Spleen (tissue), 7 donors: Measurements from ENCODE around the gene PQBP1.

Source experiments
- CTCF ChIP-seq, 11 experiments: fragments of 200-600 bp in 7 of 11; fragments of 450-650 bp in 4 of 11; sonication (generic) in 4 of 11; IDR thresholded peaks in 8 of 11; conservative IDR thresholded peaks in 3 of 11; 1 replicate in 7 of 11; 2 replicates in 4 of 11; pipeline versions ENCODE4 v1.4.0 to v1.8.0; 2016 to 2021; ENCODE audit warnings: antibody characterized with exemption in 11 of 11, inconsistent platforms in 4 of 11, mild to moderate bottlenecking in 1 of 11
- POLR2A ChIP-seq, 3 donors: fragments of 450-650 bp; IDR thresholded peaks; one replicate each; pipeline ENCODE4 v1.5.1; 2017; ENCODE audit warnings: antibody characterized with exemption in 3 of 3, mild to moderate bottlenecking in 1 of 3
- POLR2AphosphoS5 ChIP-seq, 3 donors: sonication (generic); formaldehyde crosslinking; IDR thresholded peaks; one replicate each; pipeline ENCODE4 v1.5.1; 2017; ENCODE audit warnings: antibody characterized with exemption in 3 of 3
- donor health status: DM: no; HTN: no; CAD: no; lungs with moderate emphysema.
- donor health status: DM: no; HTN: no; CAD: no.
- donor health status: DM: no; HTN: no; CAD: no.

- TF ChIP-seq CTCF (IDR thresholded peaks at IDR 0.05 in 8 of 11, conservative IDR thresholded peaks at IDR 0.05 in 3 of 11) (no peak), POLR2A (IDR thresholded peaks at IDR 0.05) (no peak), POLR2AphosphoS5 (IDR thresholded peaks at IDR 0.05) (no peak)
Observed at GRCh38 chrX:48894891-48895290, 2.8 kb upstream of the PQBP1 start.
